ENCODE measurements around the gene TBC1D22A. TPM values are rescaled to one million over a fixed set of nuclear protein-coding genes. Genes with fewer than 3 reads are reported as not detected.
"Not testable (repeated sequence)": the region's sequence is repeated elsewhere in the genome, so short reads cannot be mapped to it uniquely, and the experiment has no call there.

TBC1D22A gene
- total RNA-seq, 2 experiments from 2014 or later, result 38.5 to 41.0 TPM

DNA sequence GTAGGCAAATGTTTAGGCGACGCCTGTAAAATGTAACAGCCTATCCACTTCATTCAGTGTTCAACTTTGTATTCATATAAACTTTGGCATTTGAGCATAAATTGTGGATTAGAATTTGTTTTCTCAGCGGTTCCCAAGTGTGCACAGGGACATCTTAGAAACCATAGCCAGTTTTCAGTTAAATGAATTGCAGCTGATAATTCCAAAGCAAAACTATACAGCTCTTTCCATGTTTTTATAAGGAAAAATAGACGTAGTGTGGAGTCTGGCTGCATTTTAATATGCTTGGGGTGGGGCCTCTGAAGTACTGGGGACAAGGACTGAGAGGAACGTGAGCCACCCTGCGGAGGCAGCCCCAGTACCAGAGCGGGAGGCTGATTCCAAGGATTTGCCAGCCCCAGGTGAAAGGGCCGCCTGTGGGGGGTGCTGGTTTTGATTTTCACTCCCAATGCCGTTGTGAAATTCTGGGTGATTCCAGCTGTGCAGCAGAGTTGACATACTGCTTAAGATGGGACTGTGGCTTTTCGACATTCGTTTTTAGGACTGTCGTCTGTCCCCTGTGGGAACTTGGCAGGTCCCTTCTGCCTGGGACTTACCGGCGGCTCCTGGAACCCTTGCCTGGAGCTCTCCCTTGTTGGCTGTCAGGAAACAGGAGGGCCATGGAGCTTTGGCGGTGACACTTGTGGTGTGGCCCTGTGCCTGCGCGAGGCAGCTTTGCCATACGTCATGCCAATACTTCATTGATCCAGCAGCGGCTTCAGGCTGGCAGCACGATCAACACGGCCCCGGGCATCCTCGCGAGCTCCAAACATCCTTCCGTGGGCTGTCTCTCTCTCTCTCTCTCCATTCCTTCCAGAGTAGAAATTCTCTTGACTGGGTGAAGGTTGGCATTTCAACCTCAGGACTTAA lies 370.9 kb downstream of the TBC1D22A start:
- H3K27ac Mint-ChIP-seq, result no peak overlapping the region
- H3K36me3 Mint-ChIP-seq (ENCODE audit: low read depth), result no peaks in the 10 kb centered on the region
- H3K27me3 Mint-ChIP-seq, result no peaks in the 10 kb centered on the region
- H3K9me3 Mint-ChIP-seq, result no peaks in the 10 kb centered on the region
- POLR2A ChIA-PET, result no interaction called here
- CTCF ChIA-PET, result interaction anchor here (0.6 kb wide), 1 partner anchor 74 kb away, joined by 3 read pairs; no protein-coding TSS in a partner anchor
- no peak for DNase-seq
- H3K4me3 Mint-ChIP-seq, result no peak overlapping the region
- H3K4me1 Mint-ChIP-seq, result peaks cover 15% of the 10 kb centered on the region

DNA sequence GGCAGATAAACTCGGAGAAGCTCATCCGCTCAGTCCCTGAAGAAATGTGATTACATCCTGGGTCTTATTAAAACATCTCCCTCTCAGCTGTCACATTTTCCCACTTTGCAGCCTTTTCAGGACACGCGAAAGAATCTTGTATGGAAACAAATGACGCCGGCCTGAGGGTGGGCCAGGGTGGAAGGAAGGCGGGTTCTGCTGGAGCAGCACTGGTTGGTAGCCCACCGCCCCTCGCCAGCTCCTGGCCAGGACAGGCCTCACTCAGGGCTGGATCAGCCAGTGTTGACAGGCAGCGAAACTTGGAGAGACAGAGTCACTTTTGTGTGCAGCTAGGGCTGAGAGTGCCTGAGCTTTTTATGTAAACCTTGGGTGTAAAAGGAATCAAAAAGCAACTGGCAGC lies 371.8 kb downstream of the TBC1D22A start:
- DNase-seq, result no peak
- Mint-ChIP-seq H3K4me1 (peaks cover 9% of the 10 kb centered on the region), H3K4me3 (no peak overlapping the region), H3K36me3 (ENCODE audit: low read depth) (no peaks in the 10 kb centered on the region), H3K27ac (no peak overlapping the region), H3K27me3 (no peaks in the 10 kb centered on the region), H3K9me3 (no peaks in the 10 kb centered on the region)
- POLR2A ChIA-PET, result no interaction called here
- CTCF ChIA-PET, result no interaction called here

DNA sequence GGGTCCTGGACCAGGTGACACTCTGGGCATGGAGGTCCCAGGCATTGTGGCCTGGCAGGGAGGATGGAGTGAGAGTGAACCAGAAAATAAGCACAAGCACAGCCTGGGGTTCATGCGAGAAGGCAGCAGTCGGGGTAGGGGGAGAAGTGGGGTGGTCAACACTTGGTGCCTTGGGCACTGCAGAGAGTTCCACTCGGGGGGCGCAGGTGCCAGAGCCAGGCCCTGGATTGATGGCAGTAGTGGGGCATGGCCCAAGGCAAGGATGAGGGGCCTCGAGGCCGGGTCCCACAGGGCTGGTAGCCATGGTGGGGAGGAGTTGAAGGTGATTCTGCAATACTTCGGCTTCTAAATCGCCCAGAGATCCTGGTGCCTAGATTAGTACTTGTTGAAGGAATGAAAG lies 372.9 kb downstream of the TBC1D22A start:
- H3K27ac Mint-ChIP-seq, result no peak overlapping the region
- H3K9me3 Mint-ChIP-seq, result no peaks in the 10 kb centered on the region
- ChIA-PET CTCF (no interaction called here), POLR2A (no interaction called here)
- H3K36me3 Mint-ChIP-seq (ENCODE audit: low read depth), result no peaks in the 10 kb centered on the region
- H3K4me3 Mint-ChIP-seq, result no peak overlapping the region
- peaks cover 3% of the 10 kb centered on the region for H3K4me1 Mint-ChIP-seq
- no peaks in the 10 kb centered on the region for H3K27me3 Mint-ChIP-seq
- DNase-seq, result no peak

DNA sequence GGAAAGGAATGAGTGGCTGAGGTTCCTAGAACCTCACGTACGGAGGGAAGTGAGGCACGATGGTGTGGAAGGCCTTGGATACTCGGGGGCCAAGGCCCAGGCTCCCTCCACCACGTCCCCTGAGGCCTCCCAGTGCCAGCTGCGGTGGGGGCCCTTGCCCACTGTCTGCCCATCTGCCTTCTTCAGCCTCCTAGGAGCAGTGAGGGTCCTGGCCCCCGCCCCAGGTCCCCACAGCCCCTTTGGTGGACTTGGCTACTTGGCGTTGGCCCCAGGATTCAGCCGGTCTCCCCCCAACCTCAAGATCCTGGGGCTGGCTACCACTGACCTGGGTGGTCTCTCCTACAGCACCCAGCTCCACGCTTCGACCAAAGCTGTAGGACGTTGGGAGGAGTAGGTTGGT lies 373.6 kb downstream of the TBC1D22A start:
- Mint-ChIP-seq H3K27me3 (no peaks in the 10 kb centered on the region), H3K9me3 (no peaks in the 10 kb centered on the region), H3K4me1 (no peaks in the 10 kb centered on the region), H3K4me3 (no peak overlapping the region), H3K27ac (no peak overlapping the region), H3K36me3 (ENCODE audit: low read depth) (no peaks in the 10 kb centered on the region)
- POLR2A ChIA-PET, result no interaction called here
- CTCF ChIA-PET, result no interaction called here
- no peak for DNase-seq

DNA sequence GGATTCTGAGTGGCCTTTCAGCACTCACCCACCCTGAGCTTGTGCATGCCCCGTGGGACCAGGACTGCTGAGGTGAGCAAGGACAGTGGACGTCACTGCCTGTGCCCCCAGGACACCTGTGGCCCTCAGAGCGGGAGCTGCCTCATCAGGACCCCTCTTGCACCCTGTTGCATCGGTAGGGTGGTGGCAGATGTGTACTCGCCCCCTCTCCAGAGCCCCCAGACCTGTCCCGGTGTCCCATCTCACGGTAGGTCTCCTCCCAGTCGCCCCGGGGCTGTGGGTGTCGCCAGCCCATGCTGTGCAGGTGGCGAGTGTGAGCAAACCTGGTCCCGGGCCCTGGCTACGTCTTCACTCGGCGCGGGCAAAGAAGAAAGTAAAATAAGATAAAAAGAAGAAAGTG lies 374.2 kb downstream of the TBC1D22A start:
- no peak overlapping the region for H3K4me3 Mint-ChIP-seq
- no peak overlapping the region for H3K27ac Mint-ChIP-seq

DNA sequence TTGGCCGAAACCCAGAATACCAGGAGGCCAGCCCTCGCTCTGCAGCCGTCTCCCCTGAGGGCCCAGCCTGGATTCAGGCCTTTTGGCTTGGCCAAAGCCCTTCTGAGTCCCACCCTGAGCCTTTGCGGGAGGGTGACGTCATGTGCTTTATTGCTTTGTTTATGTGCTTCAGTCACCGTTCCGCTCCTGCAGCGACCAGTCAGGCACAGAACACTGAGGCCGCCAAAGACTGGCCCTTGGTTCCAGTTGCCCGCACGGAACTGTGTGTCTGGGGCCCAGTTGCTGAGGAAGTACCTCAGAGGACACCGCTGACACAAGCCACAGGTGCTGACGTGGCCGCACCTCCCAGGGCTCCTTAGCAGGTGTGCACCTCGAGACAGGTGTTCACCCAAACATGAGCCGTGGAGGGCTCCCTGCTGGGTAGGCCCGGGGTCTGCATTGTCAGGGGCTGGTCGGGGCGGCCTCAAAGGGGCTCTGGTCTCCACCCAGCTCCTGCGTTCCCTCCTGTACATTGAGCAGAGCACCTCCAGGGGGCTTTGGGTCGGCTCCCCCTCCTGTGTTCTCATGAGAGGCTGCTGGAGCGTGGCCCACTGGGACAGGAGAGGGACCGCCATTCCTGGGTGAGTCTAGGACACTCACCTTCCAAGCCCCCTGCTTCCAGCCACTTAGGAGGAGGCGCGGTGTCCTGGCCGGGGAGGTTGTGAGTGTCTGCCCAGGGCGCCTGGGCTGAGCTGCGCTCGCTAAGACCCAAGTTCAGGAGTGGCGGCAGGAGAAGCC lies 376.8 kb downstream of the TBC1D22A start:
- no peaks in the 10 kb centered on the region for H3K4me1 Mint-ChIP-seq
- H3K4me3 Mint-ChIP-seq, result no peak overlapping the region
- H3K9me3 Mint-ChIP-seq, result no peaks in the 10 kb centered on the region
- CTCF ChIA-PET, result interaction anchor here (1.2 kb wide), 1 partner anchor 74 kb away, joined by 3 read pairs; no protein-coding TSS in a partner anchor
- no peaks in the 10 kb centered on the region for H3K36me3 Mint-ChIP-seq (ENCODE audit: low read depth)
- H3K27ac Mint-ChIP-seq, result no peak overlapping the region
- no peak for DNase-seq
- no peaks in the 10 kb centered on the region for H3K27me3 Mint-ChIP-seq
- POLR2A ChIA-PET, result no interaction called here

More for the DNA sequence above, 374.2 kb downstream of the TBC1D22A start:
- H3K4me1 Mint-ChIP-seq, result no peaks in the 10 kb centered on the region
- H3K9me3 Mint-ChIP-seq, result no peaks in the 10 kb centered on the region
- no peak for DNase-seq
- no peaks in the 10 kb centered on the region for H3K36me3 Mint-ChIP-seq (ENCODE audit: low read depth)
- CTCF ChIA-PET, result no interaction called here
- H3K27me3 Mint-ChIP-seq, result no peaks in the 10 kb centered on the region
- POLR2A ChIA-PET, result no interaction called here

DNA sequence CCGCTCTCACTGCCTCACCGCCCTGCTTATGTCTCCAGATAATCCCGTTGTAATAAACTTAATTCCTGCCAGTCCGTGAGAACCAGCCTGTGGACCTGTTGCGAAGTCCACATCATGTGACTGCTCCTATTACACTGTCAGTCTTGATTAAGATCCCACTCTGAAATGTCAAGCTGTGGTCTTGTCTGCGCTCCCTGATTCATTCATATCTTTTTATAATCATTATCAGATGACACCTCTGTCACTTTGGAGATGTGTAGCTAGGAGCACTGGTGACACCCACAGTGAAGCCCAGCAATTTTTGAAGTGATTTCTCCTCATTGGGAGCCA lies 377.3 kb downstream of the TBC1D22A start:
- Mint-ChIP-seq H3K27me3 (no peaks in the 10 kb centered on the region), H3K4me1 (no peaks in the 10 kb centered on the region), H3K27ac (no peak overlapping the region), H3K4me3 (no peak overlapping the region), H3K9me3 (no peaks in the 10 kb centered on the region), H3K36me3 (ENCODE audit: low read depth) (no peaks in the 10 kb centered on the region)
- ChIA-PET POLR2A (no interaction called here), CTCF (interaction anchor here (1.2 kb wide), 1 partner anchor 74 kb away, joined by 3 read pairs; no protein-coding TSS in a partner anchor)
- no peak for DNase-seq

DNA sequence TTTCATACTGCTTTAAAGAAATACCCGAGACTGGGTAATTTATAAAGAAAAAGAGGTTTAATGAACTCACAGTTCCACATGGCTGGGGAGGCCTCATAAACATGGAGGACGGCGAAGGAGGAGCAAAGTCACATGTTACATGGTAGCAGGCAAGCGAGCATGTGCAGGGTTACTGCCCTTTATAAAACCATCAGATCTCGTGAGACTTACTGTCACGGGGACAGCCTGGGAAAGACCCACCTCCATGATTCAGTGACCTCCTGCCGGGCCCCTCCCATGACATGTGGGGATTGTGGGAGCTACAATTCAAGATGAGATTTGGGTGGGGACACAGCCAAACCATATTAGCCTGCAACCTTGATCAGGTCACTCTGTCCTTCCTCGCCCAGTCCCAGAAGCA lies 378.5 kb downstream of the TBC1D22A start:
- H3K4me1 Mint-ChIP-seq; H3K9me3 Mint-ChIP-seq; DNase-seq; H3K4me3 Mint-ChIP-seq; H3K27ac Mint-ChIP-seq; CTCF ChIA-PET; POLR2A ChIA-PET; H3K27me3 Mint-ChIP-seq; H3K36me3 Mint-ChIP-seq (ENCODE audit: low read depth): not testable (repeated sequence)

DNA sequence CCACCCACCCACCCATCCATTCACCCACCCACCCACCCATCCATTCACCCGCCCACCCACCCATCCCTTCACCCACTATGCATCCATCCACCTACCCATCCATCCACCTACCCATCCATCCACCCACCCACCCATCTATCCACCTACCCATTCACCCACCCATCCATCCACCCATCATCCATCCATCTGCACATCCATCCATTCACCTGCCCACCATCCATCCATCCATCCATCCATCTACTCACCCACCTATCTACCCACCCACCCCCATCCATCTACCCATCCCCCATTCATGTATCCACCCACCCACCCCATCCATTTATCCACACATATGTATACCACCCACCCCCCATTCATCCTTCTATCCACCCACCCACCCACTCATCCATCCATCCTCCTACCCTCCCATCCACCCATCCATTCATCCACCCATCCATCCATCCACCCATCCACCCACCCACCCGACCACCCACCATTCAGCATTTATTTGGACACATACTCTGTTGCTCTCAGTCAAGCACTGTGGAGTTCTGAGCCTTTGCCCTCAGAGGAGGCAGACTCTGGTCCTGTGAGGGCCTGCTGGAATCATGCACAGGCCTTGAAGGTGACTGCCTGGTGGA lies 380.1 kb downstream of the TBC1D22A start:
- Mint-ChIP-seq H3K4me3 (no peak overlapping the region), H3K4me1 (no peaks in the 10 kb centered on the region), H3K27ac (no peak overlapping the region), H3K36me3 (ENCODE audit: low read depth) (no peaks in the 10 kb centered on the region), H3K27me3 (no peaks in the 10 kb centered on the region), H3K9me3 (no peaks in the 10 kb centered on the region)
- POLR2A ChIA-PET, result no interaction called here
- CTCF ChIA-PET, result no interaction called here
- DNase-seq, result no peak

DNA sequence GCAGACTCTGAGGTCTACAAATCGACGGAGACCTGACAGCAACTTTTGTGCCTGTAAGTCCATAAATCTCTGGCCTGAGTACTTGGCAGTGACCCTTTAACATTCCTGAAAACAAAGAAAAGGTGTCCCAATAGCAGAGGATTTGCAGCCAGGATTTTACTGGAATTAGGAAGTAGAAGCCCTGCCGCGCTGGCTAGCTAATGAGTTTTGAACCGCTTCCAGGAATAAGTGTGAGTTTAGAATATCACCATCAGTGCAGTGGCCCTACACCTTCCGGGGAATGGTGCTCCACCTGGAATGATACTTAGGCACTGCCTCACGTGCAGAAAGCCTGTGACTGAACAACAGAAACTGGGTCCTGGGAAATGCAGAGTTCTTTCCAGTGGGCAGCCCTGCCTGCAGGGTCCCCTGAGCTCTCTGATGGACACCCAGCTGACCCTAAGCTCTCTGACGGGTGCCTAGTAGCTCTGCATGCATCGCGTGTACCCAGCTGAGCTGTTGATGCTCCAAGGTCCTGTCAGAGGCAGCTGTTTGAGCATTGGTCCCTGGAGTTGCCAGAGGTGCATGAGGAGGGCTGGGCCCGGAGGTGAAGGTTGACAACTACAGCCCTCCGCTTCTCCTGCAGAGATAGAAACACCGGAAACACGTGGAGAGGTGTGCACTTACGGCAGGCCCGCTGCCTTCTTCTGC lies 380.9 kb downstream of the TBC1D22A start:
- H3K27me3 Mint-ChIP-seq, result no peaks in the 10 kb centered on the region
- no peak overlapping the region for H3K27ac Mint-ChIP-seq
- no peaks in the 10 kb centered on the region for H3K4me1 Mint-ChIP-seq
- no peak overlapping the region for H3K4me3 Mint-ChIP-seq
- ChIA-PET CTCF (no interaction called here), POLR2A (no interaction called here)
- H3K9me3 Mint-ChIP-seq, result no peaks in the 10 kb centered on the region
- H3K36me3 Mint-ChIP-seq (ENCODE audit: low read depth), result no peaks in the 10 kb centered on the region
- no peak for DNase-seq

DNA sequence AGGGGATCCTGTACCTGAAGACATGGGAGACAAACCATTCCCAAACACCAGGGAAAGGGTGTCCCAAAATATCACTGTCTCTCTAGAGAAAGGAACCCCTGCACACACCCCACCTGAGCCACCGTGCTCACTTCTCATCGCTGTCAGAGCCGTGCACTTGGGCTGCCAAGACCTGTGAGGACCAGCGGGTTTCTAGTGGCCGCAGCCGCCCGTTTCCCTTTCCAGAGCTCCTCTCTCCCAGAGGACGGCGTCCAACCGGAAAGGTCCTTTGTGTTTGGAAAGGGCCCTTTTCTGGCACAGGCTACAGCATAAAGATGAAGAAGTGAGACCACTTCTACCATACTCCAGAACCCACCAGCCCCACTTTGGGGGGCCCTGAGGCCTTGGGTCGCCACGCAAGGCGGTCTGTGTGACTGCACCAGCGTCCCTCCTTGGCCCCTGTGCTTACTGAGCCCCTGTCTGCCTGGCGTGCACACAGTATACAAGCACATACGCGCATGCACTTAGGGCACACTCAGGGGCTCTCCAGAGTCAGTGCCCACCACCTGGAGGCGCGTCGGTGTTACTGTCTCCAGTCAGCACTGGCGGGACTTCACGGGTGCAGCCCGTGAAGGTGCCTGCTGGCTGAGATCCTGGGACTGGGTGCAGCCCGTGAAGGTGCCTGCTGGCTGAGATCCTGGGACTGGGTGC lies 381.8 kb downstream of the TBC1D22A start:
- Mint-ChIP-seq H3K4me3 (no peak overlapping the region), H3K27ac (no peak overlapping the region), H3K4me1 (no peaks in the 10 kb centered on the region), H3K36me3 (ENCODE audit: low read depth) (no peaks in the 10 kb centered on the region), H3K9me3 (no peaks in the 10 kb centered on the region), H3K27me3 (no peaks in the 10 kb centered on the region)
- ChIA-PET CTCF (no interaction called here), POLR2A (no interaction called here)
- DNase-seq, result no peak

DNA sequence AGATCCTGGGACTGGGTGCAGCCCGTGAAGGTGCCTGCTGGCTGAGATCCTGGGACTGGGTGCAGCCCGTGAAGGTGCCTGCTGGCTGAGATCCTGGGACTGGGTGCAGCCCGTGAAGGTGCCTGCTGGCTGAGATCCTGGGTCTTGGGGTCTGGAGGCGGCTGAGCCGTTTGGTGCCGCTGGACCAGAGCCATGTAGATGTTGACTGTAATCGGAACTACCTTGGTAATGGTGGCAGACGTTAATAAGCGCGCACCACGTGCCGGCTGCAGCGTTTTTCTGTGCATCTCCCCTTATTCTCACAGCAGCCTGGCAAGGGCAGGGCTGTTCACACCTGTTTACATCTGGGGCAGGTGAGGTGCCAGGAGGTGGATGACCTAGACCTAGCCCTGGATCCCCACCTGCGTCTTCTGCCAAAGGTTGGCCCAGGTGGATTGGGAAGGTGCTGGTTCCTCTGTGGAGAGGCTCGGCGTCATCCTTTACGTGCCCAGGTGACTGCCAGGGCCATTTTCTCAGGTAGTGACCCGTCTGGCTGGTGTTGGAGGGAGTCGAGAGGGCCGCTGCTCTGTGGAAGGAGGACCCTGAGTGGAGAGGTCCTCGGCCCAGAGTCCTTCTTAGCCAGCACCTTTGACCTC lies 382.5 kb downstream of the TBC1D22A start:
- ChIA-PET POLR2A (no interaction called here), CTCF (no interaction called here)
- Mint-ChIP-seq H3K27me3 (no peaks in the 10 kb centered on the region), H3K36me3 (ENCODE audit: low read depth) (no peaks in the 10 kb centered on the region), H3K4me3 (no peak overlapping the region), H3K9me3 (no peaks in the 10 kb centered on the region), H3K27ac (no peak overlapping the region), H3K4me1 (no peaks in the 10 kb centered on the region)
- no peak for DNase-seq
